WERI-Rb-1 (cell line): ENCODE data around the gene DMWD.

Source experiments
- DNase-seq: peaks from one replicate; pipeline ENCODE4 v3.0.0-alpha.2; 2020
- H3K27ac ChIP-seq: fragments of 250-450 bp; sonication (Bioruptor Pico); 2 replicates; pipeline ENCODE4 v1.5.1; 2020; ENCODE audit warnings: mild to moderate bottlenecking, moderate library complexity
- H3K27me3 ChIP-seq: fragments of 250-450 bp; sonication (Bioruptor Pico); 2 replicates; pipeline ENCODE4 v1.5.1; 2021; ENCODE audit warnings: mild to moderate bottlenecking, low read depth, moderate library complexity; ENCODE audit not compliant: insufficient read depth, severe bottlenecking
- H3K36me3 ChIP-seq: fragments of 250-450 bp; sonication (Bioruptor Pico); 2 replicates; pipeline ENCODE4 v1.5.1; 2020; ENCODE audit warnings: mild to moderate bottlenecking, moderate library complexity
- H3K4me3 ChIP-seq: 2 replicates; pipeline ENCODE4 v1.5.1; 2011; ENCODE audit warnings: low read depth, mild to moderate bottlenecking, control low read depth, low read length
- H3K9me3 ChIP-seq: fragments of 250-450 bp; sonication (Bioruptor Pico); 2 replicates; pipeline ENCODE4 v1.5.1; 2021; ENCODE audit warnings: mild to moderate bottlenecking, moderate library complexity; ENCODE audit not compliant: severe bottlenecking
- TF ChIP-seq, protein P1 (sequence below): IDR thresholded peaks from 2 replicates; pipeline ENCODE4 v1.5.1; 2011; ENCODE audit warnings: low read depth, mild to moderate bottlenecking, control low read depth, inconsistent platforms, low read length

The DMWD gene

DNA sequence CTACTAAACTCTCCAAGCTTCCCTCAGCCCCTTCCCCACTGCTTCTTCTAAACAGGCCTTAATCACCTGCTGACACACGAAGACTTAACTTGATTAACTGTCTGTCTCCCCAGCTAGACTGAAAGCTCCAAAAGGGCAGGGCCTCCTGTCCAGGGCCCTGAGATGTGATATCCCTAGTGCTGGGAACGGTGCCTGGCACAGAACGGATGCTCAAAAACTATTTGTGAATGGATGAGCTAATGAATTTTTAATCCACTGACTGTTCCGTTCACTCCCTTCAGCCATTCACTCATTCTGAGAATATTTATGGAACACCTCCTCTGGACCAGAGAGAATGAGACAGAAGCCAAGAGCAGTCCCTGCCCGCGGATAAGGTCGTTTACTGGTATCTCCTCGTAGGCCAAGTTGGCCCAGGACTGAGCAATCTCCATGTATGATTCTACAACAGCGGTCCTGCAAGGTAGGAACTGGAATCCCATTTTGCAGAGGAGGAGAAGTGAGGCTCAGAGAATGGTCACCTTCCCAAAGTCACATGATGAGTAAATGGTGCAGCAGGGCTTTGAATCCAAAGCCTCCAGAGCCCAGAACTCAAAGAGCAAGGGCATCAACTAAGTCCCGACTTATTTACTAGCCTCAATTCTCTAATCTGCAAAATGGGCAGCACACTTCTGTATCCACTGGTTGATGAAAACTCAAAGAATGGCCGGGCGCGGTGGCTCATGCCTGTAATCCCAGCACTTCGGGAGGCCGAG, 3.4 kb downstream of the DMWD start:
- Histone ChIP-seq H3K27me3 (no peaks in the 10 kb centered on the region), H3K9me3 (no peaks in the 10 kb centered on the region), H3K36me3 (peaks cover 49% of the 10 kb centered on the region), H3K4me3 (no peak overlapping the region), H3K27ac (no peak overlapping the region)
- DNase-seq, result no peak
- TF ChIP-seq, protein P1, sequence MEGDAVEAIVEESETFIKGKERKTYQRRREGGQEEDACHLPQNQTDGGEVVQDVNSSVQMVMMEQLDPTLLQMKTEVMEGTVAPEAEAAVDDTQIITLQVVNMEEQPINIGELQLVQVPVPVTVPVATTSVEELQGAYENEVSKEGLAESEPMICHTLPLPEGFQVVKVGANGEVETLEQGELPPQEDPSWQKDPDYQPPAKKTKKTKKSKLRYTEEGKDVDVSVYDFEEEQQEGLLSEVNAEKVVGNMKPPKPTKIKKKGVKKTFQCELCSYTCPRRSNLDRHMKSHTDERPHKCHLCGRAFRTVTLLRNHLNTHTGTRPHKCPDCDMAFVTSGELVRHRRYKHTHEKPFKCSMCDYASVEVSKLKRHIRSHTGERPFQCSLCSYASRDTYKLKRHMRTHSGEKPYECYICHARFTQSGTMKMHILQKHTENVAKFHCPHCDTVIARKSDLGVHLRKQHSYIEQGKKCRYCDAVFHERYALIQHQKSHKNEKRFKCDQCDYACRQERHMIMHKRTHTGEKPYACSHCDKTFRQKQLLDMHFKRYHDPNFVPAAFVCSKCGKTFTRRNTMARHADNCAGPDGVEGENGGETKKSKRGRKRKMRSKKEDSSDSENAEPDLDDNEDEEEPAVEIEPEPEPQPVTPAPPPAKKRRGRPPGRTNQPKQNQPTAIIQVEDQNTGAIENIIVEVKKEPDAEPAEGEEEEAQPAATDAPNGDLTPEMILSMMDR, result no peak

DNA sequence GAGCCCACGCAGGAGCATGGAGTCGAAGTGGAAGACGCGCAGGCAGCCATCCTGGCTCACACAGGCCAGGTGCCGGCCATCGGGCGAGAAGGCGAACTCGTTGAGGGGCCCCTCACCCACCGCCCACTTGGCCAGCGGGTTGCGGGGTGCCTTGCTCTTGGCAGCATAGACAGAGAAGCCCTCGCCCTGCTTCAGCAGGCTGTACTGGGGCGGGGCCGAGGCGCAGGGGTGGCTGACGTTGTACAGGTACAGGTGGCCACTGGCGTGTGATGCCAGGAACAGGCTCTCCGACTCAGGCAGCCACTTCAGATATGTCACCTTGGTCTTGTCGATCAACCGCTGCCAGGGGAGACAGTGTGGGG, 6.1 kb downstream of the DMWD start:
- DNase-seq, result no peak
- H3K4me3 ChIP-seq, result no peak overlapping the region
- TF ChIP-seq, protein P1, result no peak
- H3K36me3 ChIP-seq, result peaks cover 49% of the 10 kb centered on the region
- H3K27ac ChIP-seq, result no peak overlapping the region
- no peaks in the 10 kb centered on the region for H3K9me3 ChIP-seq
- H3K27me3 ChIP-seq, result no peaks in the 10 kb centered on the region

DNA sequence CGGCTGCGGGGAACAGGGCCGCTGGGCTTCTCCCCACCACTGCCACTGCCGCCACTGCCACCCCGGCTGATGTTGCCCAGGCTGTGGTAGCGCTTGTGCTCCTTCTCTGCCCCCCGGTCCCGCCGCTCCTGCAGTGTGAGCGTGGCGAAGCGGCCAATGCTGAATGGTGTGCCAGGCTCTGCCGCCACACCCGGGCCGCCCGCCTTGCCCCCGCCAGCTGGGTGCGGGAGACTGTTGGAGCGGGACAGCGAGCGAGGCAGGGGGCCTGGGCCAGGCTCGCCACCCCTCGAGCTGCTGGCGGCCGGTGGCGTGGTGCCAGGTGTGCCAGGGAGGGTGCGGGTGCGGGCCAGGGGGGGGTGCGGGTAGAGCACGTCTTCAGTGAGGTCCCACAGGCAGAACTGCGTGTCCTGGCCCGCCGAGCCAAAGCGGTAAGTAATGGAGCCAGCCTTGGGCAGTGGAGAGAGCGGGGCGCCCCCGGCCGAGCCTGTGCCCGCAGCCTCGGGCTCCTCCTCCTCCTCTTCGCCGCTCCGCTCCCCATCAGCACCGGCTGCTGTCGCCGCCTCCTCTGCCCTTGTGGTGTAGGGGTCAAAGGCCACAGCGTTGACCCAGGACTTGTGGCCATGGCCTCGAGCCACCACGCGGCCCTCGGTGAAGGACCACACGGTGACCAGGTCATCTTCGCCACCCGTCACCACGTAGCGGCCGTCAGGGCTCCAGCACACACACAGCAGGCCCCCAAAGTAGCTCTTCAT, 6.7 kb downstream of the DMWD start:
- Histone ChIP-seq H3K36me3 (peaks cover 49% of the 10 kb centered on the region), H3K27me3 (no peaks in the 10 kb centered on the region), H3K27ac (no peak overlapping the region), H3K4me3 (no peak overlapping the region), H3K9me3 (no peaks in the 10 kb centered on the region)
- no peak for DNase-seq
- TF ChIP-seq, protein P1, result no peak

DNA sequence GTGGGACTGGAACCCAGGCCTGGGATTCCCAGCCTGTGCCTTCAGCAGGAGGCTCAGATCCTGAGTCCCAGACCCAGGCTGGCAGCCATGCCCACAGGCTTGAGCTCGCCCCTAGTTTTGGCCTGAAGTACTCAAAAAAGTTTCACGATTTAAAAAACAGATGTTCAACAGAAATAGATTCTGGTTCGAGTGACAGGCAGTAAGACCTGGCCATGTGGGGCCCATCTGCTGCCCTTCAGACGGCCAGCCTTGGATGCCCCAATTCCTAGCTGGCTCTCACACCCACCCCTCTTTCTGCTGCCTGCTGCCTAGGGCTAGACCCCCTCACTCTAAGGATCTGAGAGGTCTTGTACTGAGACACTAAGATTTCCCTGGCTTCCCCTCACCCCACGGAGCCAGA, 7.5 kb downstream of the DMWD start:
- Histone ChIP-seq H3K36me3 (peaks cover 42% of the 10 kb centered on the region), H3K27me3 (no peaks in the 10 kb centered on the region), H3K27ac (no peak overlapping the region)

DNA sequence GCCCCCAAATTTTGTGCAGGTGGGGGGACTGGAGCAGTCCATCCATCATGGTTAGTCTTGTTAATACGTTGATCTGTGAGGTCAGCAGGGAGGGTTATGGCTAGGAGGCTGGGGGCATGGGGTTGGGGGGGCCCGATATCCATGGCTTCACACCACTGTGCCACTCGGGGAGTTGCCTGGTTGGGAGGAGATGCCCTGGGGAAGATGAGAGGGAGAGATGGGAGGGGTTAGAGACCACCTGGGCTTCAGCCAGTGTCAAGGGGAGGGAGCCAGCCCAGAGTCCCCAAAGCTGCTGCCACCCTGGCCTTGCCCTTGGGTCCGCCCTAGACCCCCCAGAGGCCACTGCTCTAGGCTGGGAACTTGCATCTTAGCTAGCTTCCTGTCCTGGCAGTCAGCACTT, 8.5 kb downstream of the DMWD start:
- Histone ChIP-seq H3K27me3 (no peaks in the 10 kb centered on the region), H3K9me3 (no peaks in the 10 kb centered on the region), H3K27ac (no peak overlapping the region), H3K4me3 (no peak overlapping the region), H3K36me3 (peaks cover 34% of the 10 kb centered on the region)
- DNase-seq, result peak; percentile 5
- TF ChIP-seq, protein P1, result no peak

More for the DNA sequence above, 7.5 kb downstream of the DMWD start:
- DNase-seq, result no peak
- Histone ChIP-seq H3K9me3 (no peaks in the 10 kb centered on the region), H3K4me3 (no peak overlapping the region)
- TF ChIP-seq, protein P1, result no peak
